Hematopoietic multipotent progenitor cell treated with erythropoietin and hydrocortisone succinate and interleukin-3 and kit ligand, for 17 days (in vitro differentiated cells): ENCODE results near the gene WIPI1.
"Not testable (repeated sequence)": the region's sequence is repeated elsewhere in the genome, so short reads cannot be mapped to it uniquely, and the experiment has no call there.

Source experiments
- DNase-seq: peaks from one replicate; pipeline ENCODE4 v3.0.0-alpha.2; 2015; ENCODE audit warnings: low spot score

Gene WIPI1, protein sequence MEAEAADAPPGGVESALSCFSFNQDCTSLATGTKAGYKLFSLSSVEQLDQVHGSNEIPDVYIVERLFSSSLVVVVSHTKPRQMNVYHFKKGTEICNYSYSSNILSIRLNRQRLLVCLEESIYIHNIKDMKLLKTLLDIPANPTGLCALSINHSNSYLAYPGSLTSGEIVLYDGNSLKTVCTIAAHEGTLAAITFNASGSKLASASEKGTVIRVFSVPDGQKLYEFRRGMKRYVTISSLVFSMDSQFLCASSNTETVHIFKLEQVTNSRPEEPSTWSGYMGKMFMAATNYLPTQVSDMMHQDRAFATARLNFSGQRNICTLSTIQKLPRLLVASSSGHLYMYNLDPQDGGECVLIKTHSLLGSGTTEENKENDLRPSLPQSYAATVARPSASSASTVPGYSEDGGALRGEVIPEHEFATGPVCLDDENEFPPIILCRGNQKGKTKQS

DNA sequence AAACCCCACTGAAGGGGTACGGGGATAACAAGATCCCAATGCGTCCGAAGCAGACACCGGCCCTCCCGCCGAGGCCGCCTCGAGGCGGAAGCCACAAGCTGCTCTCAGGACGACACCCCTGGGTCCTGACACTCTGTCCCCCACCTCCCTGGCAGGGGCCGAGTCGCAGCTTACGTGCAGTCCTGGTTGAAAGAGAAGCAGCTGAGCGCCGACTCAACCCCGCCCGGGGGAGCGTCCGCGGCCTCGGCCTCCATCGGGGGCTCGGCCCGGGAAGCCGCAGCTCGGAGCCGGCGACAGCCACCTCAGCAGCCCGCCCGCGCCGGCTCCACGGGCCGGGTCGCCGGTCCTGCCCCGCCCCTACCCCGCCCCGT lies at the start of gene WIPI1:
Gene WIPI1, minus strand, starts transcription at position 329 of the 371 bp plus-strand sequence. Its CDS starts 75 bp downstream, at position 254.
- DNase-seq = no peak

DNA sequence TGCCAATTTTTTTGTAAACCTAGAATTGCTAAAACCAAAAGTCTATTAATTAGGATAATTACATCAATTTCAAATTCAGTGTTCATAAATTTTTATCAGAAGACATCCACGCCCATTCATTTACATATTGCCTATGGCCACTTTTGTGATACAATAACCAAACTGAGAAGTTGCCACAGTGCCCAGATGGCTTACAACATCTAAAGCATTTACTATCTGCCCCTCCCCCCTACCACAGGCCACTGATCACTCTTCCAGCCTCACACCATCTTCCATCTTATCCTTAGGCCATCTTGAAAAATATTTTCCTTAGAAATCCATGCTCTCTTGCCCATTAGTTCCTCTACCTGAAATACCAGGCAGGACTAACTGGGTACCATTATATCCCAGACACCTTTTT lies 48.7 kb upstream of the WIPI1 start:
- DNase-seq = no peak

DNA sequence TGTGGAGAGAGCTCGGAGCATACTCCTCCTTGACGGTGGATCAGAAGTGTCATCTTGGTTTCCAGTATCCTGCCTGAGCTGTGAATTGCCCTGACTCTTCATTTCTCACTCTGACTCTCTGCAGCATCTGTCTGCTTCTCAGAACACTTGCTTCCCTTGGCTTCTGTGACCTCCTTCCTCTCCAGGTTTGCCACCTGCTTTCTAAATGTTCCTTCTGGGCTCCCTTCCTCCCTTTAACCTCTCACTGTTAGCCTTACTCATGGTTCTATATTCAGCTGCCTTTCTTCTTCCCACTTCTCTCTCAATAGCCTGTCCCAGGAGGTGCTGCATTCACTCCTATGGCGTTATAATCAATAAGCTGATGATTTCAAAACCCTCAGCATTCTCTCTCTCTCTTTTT lies 43.8 kb upstream of the WIPI1 start:
- DNase-seq = no peak

DNA sequence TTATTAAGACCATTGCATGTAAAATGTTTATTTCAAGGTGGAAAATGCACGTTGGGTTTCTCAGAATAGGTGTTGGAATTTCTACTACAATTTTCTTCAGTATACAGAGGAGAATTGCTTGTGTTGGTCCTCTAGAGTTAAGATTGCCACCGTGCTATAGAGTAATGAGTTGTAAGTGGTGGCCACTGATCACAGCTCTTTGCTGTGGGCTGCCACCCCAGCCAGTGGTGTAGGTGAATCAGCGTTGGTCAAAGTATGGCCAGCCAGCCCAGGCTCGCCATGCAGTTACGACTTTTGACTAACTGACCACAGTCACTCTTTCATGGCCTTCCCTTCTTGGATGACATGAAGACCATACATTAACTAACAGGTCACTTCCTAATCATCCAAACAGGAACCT lies 42.3 kb upstream of the WIPI1 start:
- no peak for DNase-seq

DNA sequence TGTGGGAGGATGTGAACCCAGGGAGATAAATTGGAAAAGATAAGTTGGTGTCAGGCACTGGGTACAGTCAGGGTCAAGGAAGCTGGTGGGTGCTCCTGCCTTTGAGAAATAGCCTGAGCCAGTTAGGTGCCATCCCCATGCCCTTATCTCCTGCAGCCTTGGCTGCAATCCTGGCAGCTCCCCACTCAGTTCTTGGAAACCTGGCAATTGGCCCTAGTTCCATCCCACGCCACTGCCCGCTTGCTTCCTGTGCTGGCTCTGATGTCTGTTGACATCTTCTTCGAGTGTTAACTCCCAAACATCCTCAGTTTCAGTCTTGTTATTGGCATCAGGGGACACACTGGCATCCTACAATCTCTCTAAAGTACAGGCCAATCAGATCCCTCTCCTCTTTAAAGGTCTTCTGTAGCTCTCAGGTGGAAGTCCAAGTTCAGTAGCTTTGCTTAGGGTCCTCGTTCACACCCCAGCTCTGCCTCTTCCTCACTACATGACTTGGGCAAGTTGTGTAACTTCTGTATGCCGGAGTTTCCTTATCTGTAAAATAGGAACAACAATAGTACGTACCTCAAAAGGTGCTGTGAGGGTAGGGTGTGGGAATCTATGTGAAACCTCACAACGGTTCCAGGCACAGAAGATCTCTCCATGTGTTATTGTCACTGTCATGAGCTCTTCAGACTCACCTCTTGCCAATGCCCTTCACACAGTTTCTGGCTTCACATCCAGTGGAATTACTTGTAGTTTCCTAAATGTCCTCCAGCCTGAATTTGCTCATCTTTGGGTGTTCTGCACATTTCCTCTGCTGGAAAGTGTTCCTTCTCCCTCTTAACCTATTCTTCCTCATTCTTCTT lies 41.4 kb upstream of the WIPI1 start:
- DNase-seq = no peak

DNA sequence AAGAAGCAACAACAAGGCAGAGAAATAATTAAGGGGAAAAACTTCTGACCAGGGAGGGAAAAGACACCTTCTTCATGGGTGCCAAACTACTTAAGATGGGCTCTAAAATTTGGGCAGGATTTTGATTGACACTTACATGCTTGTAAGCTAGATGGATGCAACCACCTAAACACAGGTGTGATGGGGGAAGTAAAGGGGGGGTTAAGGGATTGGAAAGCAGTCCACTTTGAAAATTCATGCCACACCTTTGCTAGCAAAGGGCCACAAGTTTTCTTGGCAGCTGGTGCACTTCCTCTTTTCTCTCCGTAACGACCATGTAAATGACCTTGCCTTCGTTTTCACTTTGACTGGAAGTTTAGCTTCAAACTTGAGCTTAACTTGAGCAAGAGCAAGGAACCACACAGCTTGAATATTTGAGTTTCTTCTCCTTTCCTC lies 40.6 kb upstream of the WIPI1 start:
- DNase-seq = no peak

DNA sequence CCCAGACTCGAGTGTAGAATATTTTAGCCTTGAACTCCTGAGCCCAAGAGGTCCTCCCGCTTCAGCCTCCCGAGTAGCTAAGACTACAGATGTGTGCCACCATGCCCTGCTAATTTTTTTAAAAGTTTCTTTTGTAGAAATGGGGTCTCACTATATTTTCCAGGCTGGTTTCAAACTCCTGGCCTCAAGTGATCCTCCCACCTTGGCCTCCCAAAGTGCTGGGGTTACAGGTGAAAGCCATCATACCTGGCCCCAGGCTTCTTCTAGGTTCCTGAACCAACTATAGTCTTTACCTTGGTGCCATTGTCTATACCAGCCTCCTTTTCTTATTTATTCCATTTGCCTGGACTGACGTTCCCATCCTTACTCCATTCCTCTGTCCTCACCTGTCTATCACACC lies 37.8 kb upstream of the WIPI1 start:
- no peak for DNase-seq

DNA sequence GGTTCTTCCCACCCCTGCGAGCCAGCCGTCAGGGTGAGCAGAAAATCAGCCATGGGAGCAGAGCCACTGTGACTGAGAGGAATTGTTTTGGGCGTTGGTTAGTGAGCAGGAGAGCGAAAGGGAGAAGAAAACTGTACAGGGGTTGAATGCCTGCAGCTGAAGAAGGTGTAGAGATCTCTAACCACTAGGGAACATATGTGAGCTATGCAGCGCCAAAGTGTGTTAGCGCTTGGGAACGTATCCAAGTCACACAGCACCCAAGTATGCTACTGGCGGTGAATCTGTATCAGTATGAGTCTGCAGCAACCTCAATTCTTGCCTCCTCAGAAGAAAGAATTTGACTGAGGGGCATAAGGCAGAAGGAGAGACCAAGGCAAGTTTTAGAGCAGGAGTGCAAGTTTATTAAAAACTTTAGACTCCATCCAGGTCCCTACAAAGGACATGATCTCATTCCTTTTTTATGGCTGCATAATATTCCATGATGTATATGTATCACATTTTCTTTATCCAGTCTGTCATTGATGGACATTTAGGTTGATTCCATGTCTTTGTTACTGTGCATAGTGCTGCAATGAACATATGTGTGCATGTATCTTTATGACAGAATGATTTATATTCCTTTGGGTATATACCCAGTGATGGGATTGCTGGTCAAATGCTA lies 35.2 kb upstream of the WIPI1 start:
- not testable (repeated sequence) for DNase-seq

DNA sequence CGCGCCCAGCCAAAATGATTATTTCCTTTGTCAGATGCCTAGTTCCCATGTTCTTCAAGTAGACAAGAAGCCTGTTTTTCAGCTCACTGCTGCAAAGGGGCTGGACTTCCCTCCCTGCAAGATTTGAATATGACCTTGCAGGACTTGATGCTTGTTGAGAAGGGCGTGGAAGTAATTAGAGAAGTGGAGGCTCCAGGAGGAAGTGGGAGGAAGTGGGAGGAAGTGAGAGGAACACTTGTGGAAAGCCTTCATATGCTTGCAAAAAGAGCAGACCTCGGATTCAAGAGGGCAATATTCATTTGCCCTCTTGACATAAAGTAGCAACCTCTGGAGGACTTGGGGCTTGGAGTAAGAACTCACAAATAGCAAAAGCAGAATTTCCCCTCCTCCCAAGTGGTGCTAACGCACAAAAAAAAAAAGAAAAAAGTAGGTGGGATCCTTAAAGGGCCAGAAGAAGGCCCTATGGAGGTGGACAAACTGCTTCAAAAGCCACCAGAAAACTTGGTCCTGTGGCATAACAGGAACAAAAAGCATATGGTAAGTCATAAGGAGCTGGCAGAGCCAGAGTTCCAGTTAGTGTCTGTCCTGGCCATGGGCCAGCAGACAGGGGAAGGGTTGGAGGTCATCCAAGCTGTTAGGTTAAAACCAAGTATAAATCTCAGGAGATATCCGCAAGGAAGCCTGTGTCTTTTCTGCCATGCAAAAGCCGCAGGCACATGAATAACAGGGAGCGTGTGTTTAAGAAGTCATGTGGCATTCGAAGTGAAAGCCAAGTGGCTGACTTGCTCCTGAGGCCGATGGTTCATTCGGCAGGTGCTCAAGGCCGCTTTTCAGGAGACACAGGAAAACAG lies 34.3 kb upstream of the WIPI1 start:
- DNase-seq = no peak

DNA sequence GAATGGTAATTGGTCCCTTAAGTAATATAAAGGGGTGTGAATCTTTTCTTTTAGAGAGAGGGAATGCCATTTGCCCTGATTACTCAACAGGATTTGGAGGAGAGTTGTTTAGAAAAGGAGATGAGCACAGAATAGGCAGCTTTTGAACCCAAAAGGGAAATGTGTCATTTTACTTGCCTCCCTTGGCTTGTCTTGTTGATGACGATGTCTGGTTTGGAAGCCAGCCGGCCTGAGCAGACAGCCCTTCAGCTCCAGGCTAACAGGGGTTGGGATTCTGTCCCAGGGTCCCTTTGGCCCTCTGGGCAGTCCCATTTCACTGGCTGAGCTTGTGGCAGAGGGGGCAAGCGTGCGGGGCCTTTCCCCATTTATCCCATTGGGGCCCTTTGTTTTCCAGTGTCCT lies 32.6 kb upstream of the WIPI1 start:
- no peak for DNase-seq

DNA sequence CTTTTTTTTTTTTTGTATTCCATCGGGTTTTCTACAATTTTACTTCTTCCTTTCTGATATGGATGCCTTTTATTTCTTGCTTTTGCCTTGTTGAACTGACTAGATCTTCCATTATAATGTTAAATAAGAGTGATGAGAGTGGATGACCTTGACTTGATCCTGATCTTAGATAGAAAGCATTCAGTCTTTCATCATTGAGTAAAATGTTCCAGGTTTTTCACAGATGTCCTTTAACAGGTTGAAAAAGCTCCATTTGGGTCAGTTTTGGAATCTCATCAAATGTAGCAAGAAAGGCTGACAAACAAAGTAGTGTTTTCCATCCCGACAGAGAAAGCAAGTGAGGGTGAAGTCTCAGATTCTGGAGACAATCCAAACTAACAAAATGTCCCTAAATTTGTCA lies 27.2 kb upstream of the WIPI1 start:
- no peak for DNase-seq

DNA sequence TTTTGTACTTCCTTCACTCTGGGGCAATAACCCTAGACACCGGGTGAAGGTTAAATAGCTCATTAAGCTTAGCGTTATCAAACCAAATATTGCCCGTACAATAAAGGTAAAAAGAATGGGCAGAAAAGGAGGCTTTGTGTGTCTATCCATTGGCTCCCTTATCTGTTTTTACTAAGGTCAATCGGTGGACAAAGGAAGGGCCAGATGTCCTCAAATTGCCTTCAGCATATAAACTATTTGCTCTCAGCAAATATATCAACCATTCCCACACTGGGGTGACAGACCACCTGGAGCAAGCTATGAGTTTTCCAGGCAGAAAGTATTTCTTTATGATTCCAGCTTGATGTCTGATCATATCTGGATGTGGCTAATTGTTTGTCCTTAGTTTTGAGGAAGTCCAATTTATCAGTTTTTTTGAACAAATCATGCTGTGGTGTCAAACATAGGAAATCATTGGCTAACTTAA lies 25.3 kb upstream of the WIPI1 start:
- no peak for DNase-seq

DNA sequence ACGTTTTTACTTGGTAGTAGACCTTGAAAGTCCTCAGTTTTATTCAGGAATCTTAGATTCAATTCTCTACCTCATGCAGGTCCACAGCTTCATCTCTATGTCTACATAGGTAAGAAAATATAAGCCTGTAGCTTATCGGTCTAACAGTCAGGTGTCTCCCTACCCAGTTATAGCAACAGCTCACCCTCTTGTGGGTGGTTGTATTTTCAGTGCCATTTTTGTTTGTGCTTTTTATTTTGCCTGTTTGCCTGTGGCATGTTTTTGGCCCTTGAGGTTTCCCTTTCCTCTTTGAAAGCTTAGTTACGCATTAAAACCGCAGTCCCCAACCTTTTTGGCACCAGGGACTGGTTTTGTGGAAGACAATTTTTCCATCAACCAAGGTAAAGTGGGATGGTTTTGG lies 23.6 kb upstream of the WIPI1 start:
- DNase-seq = no peak

DNA sequence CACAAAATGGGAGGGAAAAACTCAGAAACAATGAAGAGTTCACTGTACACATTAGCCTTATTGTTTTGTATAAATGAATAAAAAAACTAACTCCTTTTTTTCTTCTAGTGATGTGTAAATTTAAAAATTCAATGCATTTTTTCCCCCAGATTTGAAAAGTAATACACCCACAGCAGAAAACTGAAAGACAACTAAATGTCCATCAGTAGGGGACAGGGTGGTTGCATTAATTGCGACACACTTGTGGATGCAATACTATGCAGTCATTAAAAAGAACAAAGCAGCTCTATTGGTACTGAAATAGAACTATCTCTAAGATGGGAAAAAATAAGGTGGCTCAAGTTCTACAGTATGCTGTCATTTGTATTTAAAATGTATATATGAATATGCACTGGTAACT lies 13.7 kb upstream of the WIPI1 start:
- DNase-seq = no peak

DNA sequence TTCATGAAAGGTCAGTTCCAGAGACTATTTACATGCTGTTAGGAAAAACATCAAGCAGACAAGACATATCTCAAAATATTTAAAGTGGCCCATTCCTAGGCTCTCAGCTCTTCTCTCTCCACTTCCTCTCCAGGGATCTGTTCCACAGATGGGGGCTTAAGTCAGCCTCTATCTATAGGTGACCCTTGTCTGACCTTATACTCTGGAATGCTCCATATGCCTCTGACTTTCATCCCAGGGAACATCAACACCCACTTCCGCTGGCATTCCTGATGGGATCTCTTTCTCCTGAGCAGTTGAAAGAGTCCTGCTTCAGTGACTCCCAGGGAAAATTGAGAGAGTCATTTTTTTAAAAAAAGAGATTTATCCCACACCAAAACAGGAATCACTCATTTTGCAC lies 11.5 kb upstream of the WIPI1 start:
- no peak for DNase-seq

DNA sequence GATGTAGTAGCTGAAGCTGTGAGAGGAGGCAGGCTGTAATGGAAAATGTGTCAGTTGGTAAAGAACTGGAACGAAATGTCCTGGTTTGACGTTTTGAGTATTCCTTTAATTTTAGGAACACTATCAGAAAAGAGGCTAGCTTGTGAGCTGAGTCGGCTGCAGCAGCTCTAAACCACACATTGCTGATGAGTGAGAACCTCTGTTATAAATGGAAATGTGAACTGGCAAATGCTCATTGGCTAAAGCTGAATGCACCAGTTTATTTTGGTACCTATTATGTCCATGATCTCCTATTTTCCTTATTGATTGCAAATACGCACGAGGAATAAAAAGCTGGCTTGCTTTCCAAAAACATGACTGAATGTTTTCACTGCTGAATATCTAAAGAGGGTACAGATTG lies 11.0 kb upstream of the WIPI1 start:
- DNase-seq = no peak

DNA sequence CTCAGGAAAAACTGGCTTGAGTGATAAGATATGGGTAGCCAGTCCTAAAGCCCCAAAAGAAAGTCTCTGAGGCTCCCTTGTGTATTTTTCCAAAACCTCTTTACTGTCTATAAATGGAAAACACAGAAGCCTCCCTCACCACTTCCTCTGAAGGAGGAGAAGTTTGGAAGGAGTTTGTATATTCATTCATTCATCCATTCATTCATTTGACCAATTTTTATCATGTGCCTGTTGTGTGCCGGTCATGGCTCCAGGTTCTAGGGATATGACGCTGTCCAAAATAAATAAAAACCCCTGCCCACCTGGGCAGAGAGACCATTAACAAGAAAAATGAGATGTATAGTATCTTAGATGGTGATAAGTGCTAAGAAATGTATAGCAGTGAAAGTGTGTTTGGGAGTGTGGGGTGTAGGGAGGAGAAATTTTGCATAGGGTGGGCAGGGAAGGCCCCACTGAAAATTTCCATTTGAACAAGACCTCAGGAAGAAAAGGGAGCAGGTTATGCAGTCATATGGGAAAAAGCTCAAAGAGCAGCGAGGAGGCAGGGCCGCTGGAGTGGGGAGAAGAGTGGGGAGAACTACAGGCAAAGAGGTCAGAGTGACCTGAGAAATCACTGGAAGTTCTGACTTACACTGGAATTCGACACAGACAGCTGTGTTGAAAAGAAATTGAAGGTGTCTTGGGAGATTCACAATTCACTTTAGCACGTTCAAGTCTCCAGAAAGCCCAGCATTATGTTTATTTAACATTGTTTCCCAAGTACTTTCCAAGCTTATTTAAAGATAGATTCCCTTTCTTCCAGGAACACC lies 6.1 kb upstream of the WIPI1 start:
- DNase-seq = no peak

DNA sequence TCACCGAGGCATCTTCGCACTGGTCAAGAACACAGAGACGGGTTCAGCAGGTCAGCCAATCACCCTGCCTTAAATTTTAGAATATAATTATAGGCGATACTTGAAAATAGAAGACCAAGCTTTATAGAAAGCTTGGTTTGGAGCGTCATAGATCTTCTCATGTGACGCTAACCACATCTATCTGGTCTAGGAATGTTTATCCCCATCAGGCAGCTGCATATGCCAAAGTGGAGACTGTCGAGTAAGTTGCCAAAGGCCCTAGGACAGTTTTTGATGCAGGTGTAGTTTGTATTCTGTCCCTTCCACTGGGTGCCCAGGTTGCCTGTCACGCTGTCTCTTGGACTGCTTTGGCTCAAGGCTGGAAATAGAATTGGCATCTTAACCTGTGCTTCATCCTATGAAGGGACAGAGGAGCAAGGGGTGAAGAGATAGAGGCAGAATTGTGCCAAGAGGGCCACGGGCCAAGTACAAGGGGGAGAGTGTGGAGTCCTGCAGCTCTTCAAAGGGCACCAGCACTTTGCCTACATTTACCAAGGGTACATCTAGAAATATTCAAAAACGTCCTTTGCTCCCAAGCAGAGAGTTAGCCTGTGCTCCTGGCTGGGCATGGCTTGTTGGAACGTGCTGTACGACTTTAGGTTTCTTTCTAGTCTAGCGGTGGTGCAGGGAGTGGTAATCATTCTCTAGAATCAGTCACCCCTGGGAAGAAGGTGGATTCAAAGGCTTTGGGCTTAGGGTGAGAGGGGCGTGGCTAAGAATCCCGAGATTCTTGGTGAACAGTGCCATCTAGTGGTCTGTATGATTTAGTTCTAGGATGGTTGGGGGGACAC lies 5.3 kb upstream of the WIPI1 start:
- peak; percentile 96 for DNase-seq

DNA sequence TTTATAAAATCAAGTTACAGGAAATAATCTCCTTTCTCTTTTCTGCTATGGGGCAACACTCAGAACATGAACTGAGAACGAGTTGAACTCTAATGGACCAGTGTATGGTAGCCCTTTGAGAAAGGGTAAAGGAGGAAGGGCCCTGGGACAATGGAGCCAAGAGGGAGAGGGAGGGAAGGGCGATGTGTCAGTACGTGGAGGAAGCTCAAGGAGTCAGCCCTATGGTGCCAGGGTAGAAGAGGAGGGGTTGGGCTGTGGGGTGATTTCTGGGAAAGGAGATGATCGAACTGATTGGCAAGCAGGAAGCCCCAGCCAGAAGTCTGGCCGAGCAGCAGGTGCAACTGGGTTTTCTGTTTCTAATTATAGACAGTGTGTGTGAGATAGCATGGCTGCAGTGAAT lies 4.3 kb upstream of the WIPI1 start:
- DNase-seq = no peak

DNA sequence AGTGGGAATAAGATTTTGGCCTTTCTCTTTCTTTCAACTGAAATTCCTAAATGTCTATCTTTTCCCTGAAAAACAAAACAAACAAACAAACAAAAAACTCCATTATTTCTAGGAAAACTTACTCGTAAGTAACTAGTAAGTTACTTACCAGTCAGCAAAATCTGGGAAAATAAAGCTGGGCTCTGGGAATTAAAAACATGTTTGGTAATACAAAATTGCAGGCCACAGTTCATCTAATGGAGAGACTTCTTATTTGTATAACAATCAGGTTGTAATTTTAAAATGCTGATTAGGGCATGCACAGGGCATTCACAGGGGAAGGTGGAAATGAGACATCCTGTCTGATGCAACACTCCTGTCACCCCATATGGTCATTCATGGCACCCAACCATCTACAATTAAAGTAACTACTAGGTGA lies 3.8 kb upstream of the WIPI1 start:
- DNase-seq = peak; percentile 50
